ELF-1 (cell line): ENCODE data around the gene KCTD7.
"Not testable (repeated sequence)": the region's sequence is repeated elsewhere in the genome, so short reads cannot be mapped to it uniquely, and the experiment has no call there.

Source experiments
- DNase-seq: peaks from one replicate; pipeline ENCODE4 v3.0.0-alpha.2; 2016; ENCODE audit warnings: low read depth, low spot score

The KCTD7 gene

DNA sequence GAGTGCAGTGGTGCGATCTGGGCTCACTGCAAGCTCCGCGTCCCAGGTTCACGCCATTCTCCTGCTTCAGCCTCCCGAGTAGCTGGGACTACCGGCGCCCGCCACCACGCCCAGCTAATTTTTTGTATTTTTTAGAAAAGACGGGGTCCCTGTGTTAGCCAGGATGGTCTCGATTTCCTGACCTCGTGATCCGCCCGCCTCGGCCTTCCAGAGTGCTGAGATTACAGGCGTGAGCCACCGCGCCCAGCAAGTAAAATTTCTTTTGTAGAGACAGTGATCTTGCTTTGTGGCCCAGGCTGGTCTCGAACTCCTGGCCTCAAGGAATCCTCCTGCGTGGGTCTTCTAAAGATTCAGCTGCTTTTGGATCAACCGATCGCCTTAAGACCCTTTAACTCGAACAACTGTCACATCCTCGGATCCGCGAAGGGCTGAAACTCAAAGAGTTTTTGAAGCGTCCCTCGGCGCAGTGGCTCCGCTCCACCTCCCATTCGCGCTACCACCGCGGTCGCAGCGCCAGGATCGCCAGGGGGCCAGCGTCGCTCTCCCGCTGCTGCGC lies 25.1 kb downstream of the KCTD7 start:
- DNase-seq, result not testable (repeated sequence)

DNA sequence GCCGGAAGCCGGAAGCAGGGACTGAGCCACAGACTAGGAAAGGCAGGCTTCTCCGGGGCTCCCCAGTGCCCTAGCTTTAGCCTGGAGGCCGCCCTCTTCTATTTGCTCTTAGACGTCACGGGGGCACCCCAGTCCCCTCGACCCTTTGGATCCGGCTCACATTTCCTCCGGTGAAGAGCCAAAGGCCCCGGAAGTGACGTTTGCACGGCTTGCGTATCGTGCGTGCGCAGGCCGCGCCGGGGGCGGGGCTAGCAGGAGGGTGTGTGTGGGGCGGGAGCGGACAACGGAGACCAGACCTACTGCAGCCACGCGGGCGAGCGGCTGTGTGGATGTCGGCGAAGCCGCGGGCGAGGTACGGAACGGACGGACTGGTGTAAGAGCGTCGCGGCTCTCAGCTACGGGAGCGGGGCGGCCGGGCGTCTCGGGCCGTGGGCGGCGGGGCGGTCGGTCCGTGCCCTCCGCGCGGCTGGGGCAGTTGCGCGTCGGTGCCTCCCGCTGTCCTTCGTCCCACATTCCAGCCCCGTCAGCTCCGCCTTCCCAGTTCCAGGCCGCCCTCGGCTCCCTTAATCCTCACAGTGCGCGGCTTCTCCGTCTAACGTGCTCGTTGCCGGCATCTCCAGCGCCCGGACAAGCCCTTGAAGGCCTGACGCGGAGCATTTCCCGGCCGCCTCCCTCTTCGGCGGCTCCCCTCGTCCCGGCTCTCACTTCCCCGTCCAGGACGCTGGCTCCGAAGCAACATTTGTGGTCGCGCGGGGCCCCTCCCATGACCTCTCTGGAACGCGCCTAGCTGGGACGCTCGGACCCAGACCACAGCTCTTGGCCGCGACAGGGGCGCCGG lies 25.8 kb downstream of the KCTD7 start:
- peak; percentile 98 for DNase-seq

DNA sequence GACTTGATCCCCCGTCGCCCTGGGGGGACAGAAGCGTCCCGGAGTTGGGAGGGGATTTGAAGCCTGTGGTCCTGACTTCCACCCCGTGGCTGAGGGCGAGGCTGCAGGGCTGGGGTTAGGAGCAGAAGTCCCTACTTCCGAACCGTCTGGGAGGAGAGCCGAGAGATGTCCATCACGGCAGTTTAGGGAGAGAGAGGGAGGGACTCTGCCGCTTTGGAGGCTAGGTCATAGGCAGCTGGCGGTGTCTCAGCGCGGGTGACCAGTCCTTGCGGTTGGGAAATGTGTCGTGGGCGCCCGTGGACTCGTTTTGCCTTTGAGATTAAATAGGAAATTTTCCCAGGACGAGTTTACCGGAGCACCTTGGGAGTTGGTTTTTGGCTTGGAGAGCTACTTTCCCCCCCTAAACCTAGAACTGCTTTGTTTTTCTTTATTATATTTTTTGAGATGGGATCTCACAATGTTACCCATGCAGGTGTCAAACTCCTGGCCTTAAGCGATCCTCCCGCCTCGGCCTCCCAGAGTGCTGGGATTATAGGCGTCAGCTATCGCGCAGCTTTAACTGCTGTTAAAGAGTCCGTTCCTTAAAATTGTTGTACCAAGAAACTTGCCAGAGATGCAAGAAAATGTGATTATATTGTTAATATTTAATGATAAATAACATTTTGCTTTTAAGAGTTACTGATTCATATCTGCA lies 26.6 kb downstream of the KCTD7 start:
- not testable (repeated sequence) for DNase-seq

DNA sequence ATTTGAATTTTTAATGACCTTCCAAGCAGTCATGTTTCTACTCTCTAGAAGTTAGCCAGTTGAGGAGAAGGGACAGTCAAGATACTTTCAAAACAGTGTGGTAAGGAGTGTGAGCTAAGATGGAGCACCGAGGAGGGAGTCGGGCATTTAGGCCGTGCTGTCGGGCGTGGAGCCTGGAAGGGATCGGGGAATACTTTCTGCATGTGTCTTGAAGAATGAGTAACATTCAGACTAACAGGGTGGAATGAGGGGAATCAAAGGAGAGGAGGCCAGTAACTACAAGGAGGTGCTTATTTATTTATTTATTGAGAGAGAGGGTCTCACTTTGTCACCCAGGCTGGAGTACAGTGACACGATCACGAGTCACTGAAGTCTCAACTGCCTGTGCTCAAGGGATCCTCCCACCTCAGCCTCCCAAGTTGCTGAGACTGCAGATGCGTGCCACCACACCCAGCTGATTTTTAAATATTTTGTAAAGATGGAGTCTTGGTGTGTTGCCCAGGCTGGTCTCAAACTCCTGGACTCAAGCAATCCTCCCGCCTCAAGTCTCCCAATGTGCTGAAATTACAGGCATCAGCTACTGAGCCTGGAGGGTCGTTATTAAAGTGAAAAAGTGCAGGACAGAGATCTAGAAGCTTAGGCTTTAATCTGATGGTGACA lies 27.3 kb downstream of the KCTD7 start:
- DNase-seq, result not testable (repeated sequence)

DNA sequence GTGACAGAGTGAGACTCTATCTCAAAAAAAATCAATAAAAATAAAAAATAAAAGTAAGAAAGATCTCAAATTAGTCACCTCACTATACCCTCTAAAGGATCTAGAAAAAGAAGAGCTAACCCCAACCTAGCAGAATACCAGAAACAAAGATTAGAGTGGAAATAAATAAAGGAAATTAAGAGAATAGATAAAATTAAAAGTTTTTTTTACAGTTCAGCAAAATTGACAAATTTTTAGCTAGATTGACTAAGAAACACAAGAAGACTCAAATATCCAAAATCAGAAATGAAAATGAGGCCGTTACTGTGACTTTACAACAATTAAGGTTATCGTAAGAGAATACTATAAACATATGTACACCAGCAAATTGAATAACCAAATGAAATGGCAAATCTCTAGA lies 29.1 kb downstream of the KCTD7 start:
- DNase-seq, result no peak

DNA sequence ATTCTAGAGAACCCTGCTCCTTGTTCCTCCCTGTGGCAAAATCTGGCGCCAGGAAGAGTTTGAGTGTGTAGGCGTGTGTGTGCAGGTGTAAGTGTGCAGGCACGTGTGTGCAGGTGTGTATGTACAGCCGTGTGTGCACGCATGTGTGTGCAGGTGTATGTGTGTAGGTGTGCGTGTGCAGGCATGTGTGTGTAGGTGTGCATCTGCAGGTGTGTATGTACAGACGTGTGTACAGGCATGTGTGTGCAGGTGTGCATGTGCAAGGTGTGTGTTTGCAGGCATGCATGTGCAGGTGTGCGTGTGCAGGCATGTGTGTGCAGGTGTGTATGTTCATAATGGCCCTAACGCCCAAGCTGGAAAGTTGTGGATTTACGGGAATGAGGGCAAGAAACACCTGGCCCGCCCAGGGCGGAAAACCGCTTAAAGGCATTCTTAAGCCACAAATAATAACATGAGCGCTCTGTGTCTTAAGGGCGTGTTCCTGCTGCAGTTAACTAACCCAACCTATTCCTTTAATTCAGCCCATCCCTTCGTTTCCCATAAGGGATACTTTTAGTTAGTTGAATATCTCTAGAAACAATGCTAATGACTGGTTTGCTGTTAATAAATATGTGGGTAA lies 34.1 kb downstream of the KCTD7 start:
- DNase-seq, result no peak

DNA sequence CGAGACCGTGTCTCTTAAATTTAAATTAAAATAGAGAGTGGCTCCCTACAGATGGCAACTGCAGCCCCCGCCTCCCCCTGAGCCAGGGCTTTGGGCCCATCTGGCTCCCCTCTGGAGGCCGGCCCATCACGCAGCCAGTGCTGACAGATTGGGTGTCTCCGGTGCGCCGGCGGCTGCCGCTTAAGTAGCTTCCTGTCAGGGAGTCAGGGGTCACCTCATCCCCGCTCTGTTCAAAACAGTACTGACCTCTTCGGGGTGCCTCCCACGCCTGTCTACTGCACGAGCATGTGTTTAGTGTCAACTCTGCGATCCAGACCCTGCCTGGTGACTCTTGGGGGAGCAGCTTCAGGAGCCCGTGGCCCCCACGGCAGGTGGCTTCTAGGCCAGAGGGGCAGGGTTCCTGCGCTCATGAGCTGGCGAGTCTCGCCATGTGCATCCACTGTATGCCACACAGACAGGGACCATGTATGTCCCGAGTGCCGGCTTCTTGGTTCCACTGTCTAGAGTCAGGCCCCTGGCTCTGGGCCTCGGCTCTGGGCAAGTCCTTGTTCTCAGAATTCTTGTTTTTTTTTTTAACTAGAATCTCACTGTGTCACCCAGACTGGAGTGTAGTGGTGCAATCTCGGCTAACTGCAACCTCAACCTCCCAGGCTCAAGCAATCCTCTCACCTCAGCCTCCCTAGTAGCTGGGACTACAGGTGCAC lies 36.1 kb downstream of the KCTD7 start:
- DNase-seq, result no peak

DNA sequence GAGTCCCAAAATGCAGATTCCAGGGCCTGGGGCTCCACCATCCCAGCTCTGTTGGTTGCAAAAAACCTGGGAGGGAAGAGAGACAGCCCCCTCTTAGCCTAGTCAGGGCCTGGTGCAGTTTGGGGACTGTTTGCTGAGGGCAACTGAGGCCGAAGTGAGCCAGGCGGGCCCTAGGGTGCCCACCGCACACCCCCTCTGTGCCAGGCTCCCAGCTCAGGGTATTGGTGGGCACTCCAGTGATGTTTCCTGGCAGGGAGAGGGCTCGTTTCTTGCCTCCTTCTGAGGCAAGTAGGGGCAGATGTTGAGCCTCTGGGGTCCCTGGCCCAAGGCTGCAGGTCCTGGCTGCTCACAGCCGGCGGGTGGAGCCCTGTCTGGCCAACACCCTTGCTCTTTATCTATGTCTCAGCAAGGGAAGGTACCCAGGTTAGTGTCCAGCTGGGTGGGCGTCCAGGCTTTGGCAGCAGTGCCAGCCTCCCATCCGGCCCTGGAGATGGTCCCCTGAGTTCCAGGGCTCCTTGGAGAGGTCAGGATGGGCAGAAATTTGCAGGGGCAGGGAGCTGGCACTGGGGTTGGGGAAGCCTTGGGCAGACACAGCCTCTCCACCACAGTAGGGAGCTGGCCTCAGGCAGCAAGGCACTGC lies 37.8 kb downstream of the KCTD7 start:
- no peak for DNase-seq

DNA sequence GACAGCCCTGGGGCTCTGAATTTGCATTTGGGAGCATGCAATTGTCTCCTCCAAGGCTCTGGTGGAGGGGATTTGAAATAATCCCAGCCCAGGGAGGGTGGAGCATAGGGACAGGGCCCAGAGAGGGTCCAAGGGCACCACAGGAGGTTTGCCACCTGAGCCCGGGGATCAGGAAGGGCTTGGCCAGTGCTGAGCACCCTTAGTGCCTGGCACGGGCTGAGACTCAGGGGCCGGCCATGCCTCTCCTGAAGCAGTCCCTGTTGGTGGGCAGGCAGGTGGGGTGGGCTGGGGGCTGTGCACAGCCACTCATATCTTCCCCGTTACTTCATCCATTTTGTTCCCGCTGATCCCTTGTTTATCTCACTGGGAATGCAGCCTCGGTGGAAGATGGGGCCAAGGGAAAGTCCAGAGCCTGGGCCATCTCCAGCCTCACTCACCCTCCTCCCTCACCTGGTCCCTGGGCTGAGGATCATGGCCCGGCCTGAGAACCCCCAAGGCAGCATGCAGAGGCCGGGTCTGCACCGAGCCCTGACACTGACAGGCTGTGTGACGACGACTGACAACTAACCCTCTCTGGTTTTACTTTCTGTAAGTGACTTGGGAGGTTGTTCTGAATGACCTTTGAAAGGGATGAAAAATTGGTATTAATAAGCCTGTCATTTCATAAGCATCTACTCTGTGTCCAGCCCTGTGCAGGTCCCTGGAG lies 38.5 kb downstream of the KCTD7 start:
- DNase-seq, result no peak

DNA sequence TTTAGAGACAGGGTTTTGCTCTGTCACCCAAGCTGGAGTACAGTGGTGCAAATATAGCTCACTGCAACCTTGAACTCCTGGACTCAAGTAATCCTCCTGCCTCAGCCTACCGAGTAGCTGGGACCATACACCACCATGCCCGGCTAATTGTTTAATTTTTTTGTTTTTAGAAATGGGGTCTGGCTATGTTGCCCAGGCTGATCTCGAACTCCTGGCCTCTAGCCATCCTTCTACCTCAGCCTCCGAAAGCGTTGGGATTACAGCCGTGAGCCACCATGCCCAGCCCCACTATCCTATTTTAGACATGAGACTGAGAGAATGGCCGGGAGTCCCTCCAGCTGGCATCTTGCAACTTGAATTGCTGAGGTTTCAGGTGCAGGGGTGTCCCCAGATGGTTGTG lies 39.4 kb downstream of the KCTD7 start:
- no peak for DNase-seq

DNA sequence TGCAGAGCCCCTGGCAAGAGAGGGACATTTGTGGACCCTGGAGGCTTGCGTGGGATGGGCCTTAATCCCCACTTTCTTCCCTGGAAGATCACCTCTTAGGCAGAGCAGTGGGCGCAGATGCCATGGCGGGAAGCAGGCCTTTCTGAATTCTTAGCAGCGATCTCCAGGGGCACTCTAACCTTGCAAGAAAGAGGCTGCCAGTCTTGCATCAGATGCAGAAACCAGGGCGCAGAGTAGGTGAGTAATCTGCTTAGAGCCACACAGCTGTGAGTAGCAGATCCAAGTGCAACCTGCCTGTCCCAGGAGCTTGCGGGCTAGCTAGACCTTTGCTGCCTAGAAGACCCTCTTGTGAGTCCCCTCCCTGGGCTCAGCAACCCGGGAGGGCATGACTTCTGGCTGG lies 40.0 kb downstream of the KCTD7 start:
- no peak for DNase-seq

DNA sequence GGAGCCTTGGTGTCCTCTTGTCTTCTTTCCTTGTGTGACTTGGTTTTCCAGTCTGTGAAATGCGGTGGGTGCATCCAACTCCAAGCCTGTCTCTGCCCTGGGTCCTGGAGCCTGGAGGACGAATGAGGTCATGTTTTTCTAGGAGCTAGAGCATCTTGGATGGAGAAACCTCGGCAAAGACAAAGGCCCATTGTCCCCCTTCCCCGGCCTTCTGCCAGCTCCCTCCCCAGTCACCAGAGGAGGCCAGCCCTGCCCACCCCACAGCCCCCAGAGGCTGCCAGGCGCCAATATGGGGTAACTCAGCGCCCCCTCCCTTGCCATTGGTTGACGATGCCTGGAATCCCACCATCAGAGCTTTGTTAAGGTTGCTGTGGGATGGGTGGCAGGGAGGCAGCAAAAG lies 40.4 kb downstream of the KCTD7 start:
- DNase-seq, result no peak

DNA sequence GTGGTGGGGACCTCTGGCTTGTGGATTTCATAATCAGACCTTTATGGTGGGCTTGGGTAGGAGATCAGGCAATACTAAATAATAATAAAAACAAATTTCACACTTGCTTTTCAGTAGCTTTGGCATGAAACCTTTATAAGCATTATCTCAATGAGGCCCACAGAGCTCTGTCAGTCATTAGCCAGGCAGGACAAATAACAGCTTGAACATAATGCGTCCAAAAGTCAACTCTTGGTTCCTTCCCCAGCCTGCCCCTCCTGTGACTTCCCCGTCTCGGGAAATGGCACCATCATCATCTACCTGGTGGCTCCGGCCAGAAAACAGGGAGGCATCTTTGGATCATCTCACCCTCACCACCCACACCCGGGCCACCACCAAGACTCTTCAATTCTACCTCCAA lies 40.8 kb downstream of the KCTD7 start:
- no peak for DNase-seq

DNA sequence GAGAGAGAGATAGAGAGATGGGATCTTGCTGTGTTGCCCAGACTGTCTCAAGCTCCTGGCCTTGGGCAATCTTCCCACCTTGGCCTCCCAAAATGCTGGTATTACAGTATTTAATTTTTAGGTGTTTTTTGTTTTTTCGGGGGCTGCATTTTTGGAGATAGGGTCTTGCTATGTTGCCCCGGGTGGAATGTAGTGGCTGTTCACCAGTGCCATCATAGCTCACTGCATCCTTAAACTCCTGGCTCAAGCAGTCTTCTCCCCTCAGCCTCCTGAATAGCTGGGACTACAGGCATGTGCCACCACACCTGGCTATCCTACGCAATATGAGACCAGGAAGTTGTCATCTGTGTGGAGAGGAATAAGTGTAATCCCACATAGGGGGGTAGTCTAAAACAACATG lies 42.4 kb downstream of the KCTD7 start:
- DNase-seq, result no peak

DNA sequence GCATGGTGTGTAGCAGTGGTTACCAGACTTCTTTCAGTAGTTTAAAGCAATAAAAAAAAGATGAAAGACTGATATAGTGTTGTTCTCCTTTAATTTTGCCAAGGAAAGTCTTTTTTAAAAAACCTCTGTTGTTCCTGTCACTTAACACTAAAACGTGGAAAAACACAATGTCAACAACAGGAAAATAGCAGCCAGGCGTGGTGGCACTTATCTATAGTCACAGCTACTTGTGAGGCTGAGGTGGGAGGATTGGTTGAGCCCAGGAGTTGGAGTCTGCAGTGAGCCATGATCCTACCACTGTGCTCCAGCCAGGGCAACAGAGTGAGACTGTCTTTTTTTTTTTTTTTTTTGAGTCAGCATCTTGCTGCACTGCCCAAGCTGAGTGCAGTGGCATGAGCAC lies 42.8 kb downstream of the KCTD7 start:
- not testable (repeated sequence) for DNase-seq

DNA sequence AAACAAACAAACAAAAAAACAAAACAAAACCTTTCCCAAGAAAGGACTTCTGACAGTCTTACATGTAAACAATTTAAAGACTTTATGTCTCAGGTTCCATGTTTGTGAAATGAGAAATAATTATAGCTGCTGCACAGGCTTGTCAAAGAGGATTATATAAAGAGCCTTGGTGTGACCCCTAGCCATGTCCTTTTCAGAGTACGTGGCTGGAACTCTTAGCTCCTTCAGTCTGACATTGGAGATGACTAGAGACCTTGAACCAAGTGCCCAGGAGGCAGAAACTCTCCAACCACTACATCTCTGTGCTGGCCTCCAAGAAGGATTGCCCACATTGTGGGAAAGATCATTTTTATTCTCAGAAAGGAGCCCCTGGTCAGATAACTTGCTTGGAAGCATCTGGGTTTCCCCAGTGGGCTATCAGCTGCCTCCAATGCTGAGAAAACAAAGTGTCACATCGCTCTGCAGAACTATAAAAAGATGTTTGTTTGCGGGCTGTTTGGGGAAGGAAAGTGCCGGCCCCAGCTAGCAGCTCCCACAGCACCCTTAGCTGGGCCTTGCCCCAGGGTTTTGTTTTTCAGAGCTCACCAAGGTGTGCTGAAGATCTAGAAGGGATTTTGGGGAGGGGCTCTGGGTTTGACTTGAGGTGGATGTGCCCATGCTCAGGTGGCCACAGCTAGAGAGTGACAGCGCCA lies 43.9 kb downstream of the KCTD7 start:
- DNase-seq, result not testable (repeated sequence)

DNA sequence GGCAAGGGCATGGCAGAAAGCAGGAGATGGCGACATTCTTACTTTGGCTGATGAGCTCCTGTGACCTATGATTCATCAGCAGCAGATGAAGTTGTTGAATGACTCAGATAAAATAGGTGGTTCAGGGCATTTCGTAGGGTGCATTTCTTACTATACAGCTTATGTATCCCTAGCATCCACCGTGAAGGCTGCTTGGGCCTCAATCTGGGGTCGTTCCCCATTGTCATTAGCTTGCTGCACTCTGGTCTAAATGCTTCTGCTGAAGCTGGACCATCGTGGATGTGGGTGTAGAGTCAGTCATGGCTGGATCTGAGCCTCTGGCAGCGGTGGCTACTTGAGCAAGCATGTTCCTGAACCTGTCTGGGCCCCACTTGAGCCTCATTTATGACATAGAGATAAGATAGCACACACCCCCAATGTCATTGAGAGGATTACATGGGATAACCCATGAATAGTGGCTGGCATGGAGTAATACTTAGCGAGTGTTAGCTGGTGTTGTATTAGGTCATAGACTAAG lies 44.5 kb downstream of the KCTD7 start:
- DNase-seq, result not testable (repeated sequence)

DNA sequence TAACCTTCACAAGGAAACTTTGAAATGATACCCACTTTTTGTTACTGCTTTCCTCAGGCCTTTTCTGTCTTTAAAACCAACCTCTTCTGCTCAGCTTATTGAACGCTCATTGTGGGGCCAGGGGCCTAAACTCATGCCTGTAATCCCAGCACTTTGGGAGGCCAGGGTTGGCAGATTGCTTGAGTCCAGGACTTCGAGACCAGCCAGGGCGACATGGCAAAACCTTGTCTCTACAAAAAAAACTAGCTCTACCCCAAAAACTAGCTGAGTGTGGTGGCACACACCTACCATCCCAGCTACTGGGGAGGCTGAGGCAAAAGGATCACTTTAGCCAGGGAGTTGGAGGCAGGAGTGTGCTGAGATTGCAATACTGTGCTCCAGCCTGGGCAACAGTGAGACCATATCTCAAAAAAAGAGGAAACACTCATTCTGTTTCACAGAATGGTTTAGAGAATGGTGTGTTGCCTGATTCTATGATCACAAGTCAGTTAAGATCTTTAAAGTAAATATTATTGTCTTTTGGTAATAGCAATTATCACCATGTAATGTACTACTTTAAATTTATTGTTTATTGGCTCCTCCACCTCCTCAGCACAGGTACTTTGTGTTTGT lies 51.1 kb downstream of the KCTD7 start:
- DNase-seq, result no peak
